ENCODE data around the gene MEI1.

- TF ChIP-seq CTCF (conservative IDR thresholded peaks at IDR 0.05; ENCODE audit: low read length) = no peak
- TF ChIP-seq EZH2phosphoT487 (IDR thresholded peaks at IDR 0.05; ENCODE audit: borderline replicate concordance) = no peak
Observed at GRCh38 chr22:41702763-41703162, 3.5 kb downstream of the MEI1 start.

Measured in Loucy (cell line).